ENCODE data around the gene SLC6A3. TPM values are rescaled to one million over a fixed set of nuclear protein-coding genes. Genes with fewer than 3 reads are reported as not detected.

Gene SLC6A3
- total RNA-seq, 1 experiment from 2014 or later, result 0.74 TPM

- no peak for DNase-seq (ENCODE audit: low spot score)
- CTCF ChIA-PET, result no interaction called here
- POLR2A ChIA-PET, result no interaction called here
These were observed 86.1 kb downstream of the SLC6A3 start for GRCh38 chr5:1359031-1359645.

DNA sequence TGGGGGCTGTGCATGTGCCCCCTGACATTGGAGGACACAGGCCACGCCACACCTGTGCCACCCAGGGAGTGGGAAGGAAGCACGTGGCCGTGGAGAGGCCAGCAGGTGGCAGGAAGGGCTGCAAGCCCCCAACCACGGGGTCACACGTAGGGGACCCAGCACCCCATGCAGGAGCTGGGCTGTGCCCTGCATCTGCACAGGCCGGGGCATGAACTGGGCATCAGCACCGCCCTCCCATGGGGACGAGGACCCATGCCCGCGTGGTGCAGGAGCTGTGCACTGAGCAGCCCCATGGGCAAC lies 86.6 kb downstream of the SLC6A3 start:
- ATAC-seq (no peak), DNase-seq (ENCODE audit: low spot score) (no peak)
- no peak for TF ChIP-seq SMAD3 (CRISPR knock-in tag; IDR thresholded peaks at IDR 0.05; ENCODE audit: borderline replicate concordance)
- TF ChIP-seq, protein P1, sequence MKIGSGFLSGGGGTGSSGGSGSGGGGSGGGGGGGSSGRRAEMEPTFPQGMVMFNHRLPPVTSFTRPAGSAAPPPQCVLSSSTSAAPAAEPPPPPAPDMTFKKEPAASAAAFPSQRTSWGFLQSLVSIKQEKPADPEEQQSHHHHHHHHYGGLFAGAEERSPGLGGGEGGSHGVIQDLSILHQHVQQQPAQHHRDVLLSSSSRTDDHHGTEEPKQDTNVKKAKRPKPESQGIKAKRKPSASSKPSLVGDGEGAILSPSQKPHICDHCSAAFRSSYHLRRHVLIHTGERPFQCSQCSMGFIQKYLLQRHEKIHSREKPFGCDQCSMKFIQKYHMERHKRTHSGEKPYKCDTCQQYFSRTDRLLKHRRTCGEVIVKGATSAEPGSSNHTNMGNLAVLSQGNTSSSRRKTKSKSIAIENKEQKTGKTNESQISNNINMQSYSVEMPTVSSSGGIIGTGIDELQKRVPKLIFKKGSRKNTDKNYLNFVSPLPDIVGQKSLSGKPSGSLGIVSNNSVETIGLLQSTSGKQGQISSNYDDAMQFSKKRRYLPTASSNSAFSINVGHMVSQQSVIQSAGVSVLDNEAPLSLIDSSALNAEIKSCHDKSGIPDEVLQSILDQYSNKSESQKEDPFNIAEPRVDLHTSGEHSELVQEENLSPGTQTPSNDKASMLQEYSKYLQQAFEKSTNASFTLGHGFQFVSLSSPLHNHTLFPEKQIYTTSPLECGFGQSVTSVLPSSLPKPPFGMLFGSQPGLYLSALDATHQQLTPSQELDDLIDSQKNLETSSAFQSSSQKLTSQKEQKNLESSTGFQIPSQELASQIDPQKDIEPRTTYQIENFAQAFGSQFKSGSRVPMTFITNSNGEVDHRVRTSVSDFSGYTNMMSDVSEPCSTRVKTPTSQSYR (CRISPR knock-in tag; IDR thresholded peaks at IDR 0.05), result no peak
- TF ChIP-seq HMGA2 (CRISPR knock-in tag; IDR thresholded peaks at IDR 0.05), result no peak
- POLR2A ChIA-PET, result no interaction called here
- no peaks in the 10 kb centered on the region for H3K9me3 Mint-ChIP-seq
- H3K27me3 Mint-ChIP-seq (ENCODE audit: low read depth), result no peaks in the 10 kb centered on the region; the same call in 1 of the 2 replicates
- CTCF ChIA-PET, result no interaction called here
- H3K27ac Mint-ChIP-seq, result no peak overlapping the region
- no peaks in the 10 kb centered on the region for H3K36me3 Mint-ChIP-seq
- H3K4me3 Mint-ChIP-seq, result no peak overlapping the region
- H3K4me1 Mint-ChIP-seq, result peaks cover 15% of the 10 kb centered on the region

More at GRCh38 chr5:1359031-1359645, 86.1 kb downstream of the SLC6A3 start:
- Mint-ChIP-seq H3K27me3 (ENCODE audit: low read depth) (no peaks in the 10 kb centered on the region; the same call in 1 of the 2 replicates), H3K36me3 (no peaks in the 10 kb centered on the region), H3K4me3 (no peak overlapping the region), H3K9me3 (no peaks in the 10 kb centered on the region), H3K27ac (no peak overlapping the region), H3K4me1 (peaks cover 15% of the 10 kb centered on the region)
- ATAC-seq, result no peak
- TF ChIP-seq NFE2L1 (CRISPR knock-in tag; IDR thresholded peaks at IDR 0.05) (no peak), ETV6 (CRISPR knock-in tag; IDR thresholded peaks at IDR 0.05) (no peak), PRRX2 (CRISPR knock-in tag; IDR thresholded peaks at IDR 0.05) (no peak), CBFB (CRISPR knock-in tag; IDR thresholded peaks at IDR 0.05; ENCODE audit: low read depth) (no peak), OVOL2 (CRISPR knock-in tag; IDR thresholded peaks at IDR 0.05; ENCODE audit: borderline replicate concordance) (no peak), ELF4 (CRISPR knock-in tag; IDR thresholded peaks at IDR 0.05; ENCODE audit: low read depth) (no peak)

GRCh38 chr5:1357946-1358725 lies 87.1 kb downstream of the SLC6A3 start:
- no peak for ATAC-seq
- DNase-seq (ENCODE audit: low spot score), result no peak
- no peak overlapping the region; the same call in 1 of the 2 replicates for H3K27ac Mint-ChIP-seq

More at GRCh38 chr5:1357946-1358725, 87.1 kb downstream of the SLC6A3 start:
- Mint-ChIP-seq H3K36me3 (no peaks in the 10 kb centered on the region), H3K4me1 (peaks cover 15% of the 10 kb centered on the region), H3K9me3 (no peaks in the 10 kb centered on the region), H3K4me3 (no peak overlapping the region), H3K27me3 (ENCODE audit: low read depth) (no peaks in the 10 kb centered on the region)
- ChIA-PET CTCF (interaction anchor here (0.7 to 1.0 kb wide), 2 partner anchors 110 to 287 kb away, joined by 3 to 4 read pairs; no protein-coding TSS in a partner anchor), POLR2A (no interaction called here)
- no peak for TF ChIP-seq SP1 (CRISPR knock-in tag; conservative IDR thresholded peaks at IDR 0.05)
- TF ChIP-seq, protein P2, sequence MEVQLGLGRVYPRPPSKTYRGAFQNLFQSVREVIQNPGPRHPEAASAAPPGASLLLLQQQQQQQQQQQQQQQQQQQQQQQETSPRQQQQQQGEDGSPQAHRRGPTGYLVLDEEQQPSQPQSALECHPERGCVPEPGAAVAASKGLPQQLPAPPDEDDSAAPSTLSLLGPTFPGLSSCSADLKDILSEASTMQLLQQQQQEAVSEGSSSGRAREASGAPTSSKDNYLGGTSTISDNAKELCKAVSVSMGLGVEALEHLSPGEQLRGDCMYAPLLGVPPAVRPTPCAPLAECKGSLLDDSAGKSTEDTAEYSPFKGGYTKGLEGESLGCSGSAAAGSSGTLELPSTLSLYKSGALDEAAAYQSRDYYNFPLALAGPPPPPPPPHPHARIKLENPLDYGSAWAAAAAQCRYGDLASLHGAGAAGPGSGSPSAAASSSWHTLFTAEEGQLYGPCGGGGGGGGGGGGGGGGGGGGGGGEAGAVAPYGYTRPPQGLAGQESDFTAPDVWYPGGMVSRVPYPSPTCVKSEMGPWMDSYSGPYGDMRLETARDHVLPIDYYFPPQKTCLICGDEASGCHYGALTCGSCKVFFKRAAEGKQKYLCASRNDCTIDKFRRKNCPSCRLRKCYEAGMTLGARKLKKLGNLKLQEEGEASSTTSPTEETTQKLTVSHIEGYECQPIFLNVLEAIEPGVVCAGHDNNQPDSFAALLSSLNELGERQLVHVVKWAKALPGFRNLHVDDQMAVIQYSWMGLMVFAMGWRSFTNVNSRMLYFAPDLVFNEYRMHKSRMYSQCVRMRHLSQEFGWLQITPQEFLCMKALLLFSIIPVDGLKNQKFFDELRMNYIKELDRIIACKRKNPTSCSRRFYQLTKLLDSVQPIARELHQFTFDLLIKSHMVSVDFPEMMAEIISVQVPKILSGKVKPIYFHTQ (CRISPR knock-in tag; IDR thresholded peaks at IDR 0.05), result no peak
- TF ChIP-seq ZNF317 (CRISPR knock-in tag; IDR thresholded peaks at IDR 0.05; ENCODE audit: borderline replicate concordance, low read depth), result no peak
- no peak for TF ChIP-seq TEAD1 (CRISPR knock-in tag; IDR thresholded peaks at IDR 0.05)
- TF ChIP-seq ZSCAN18 (CRISPR knock-in tag; IDR thresholded peaks at IDR 0.05), result no peak
- TF ChIP-seq ZNF416 (CRISPR knock-in tag; IDR thresholded peaks at IDR 0.05), result no peak
- TF ChIP-seq JAZF1 (CRISPR knock-in tag; IDR thresholded peaks at IDR 0.05), result no peak
- TF ChIP-seq E2F1 (CRISPR knock-in tag; IDR thresholded peaks at IDR 0.05), result no peak
- no peak for TF ChIP-seq ERG (CRISPR knock-in tag; IDR thresholded peaks at IDR 0.05)
